H9 (cell line): ENCODE results near the gene MAGI1. TPM values are rescaled to one million over a fixed set of nuclear protein-coding genes. Genes with fewer than 3 reads are reported as not detected.

Experiments used
- DNase-seq: peaks from one replicate; pipeline ENCODE4 v3.0.0-alpha.2; 2017
- H2AFZ ChIP-seq: one replicate; pipeline ENCODE4 v1.6.1; 2013; ENCODE audit warnings: mild to moderate bottlenecking, low read length, control low read depth, moderate library complexity
- H2AK5ac ChIP-seq: 2 replicates; pipeline ENCODE4 v1.6.1; 2013; ENCODE audit warnings: low read length, control low read depth, mixed read lengths; ENCODE audit not compliant: insufficient read length
- H2BK120ac ChIP-seq: one replicate; pipeline ENCODE4 v1.6.1; 2013; ENCODE audit warnings: low read depth, mild to moderate bottlenecking, low read length, control low read depth, inconsistent platforms; ENCODE audit not compliant: poor library complexity, severe bottlenecking
- H2BK12ac ChIP-seq: 2 replicates; pipeline ENCODE4 v1.6.1; 2013; ENCODE audit warnings: low read length, control low read depth, mixed read lengths, low read depth; ENCODE audit not compliant: insufficient read length
- H2BK15ac ChIP-seq: 2 replicates; pipeline ENCODE4 v1.6.1; 2013; ENCODE audit warnings: low read depth, low read length, control low read depth
- H2BK20ac ChIP-seq: one replicate; pipeline ENCODE4 v1.6.1; 2013; ENCODE audit warnings: low read depth, mild to moderate bottlenecking, low read length, control low read depth, inconsistent platforms; ENCODE audit not compliant: poor library complexity, severe bottlenecking
- H2BK5ac ChIP-seq: 2 replicates; pipeline ENCODE4 v1.6.1; 2013; ENCODE audit warnings: low read length, control low read depth, mixed read lengths; ENCODE audit not compliant: insufficient read length
- H3K14ac ChIP-seq: 2 replicates; pipeline ENCODE4 v1.6.1; 2013; ENCODE audit warnings: low read length, control low read depth; ENCODE audit not compliant: insufficient read depth
- H3K18ac ChIP-seq: 2 replicates; pipeline ENCODE4 v1.6.1; 2013; ENCODE audit warnings: low read depth, mild to moderate bottlenecking, mixed read lengths, low read length, control low read depth; ENCODE audit not compliant: insufficient read length
- H3K23ac ChIP-seq: 2 replicates; pipeline ENCODE4 v1.6.1; 2013; ENCODE audit warnings: low read length, control low read depth, mixed read lengths, low read depth; ENCODE audit not compliant: insufficient read length
- H3K23me2 ChIP-seq: 2 replicates; pipeline ENCODE4 v1.6.1; 2013; ENCODE audit warnings: low read depth, mild to moderate bottlenecking, mixed read lengths, low read length, control low read depth; ENCODE audit not compliant: insufficient read length, poor library complexity, severe bottlenecking
- H3K27ac ChIP-seq: 2 replicates; pipeline ENCODE4 v1.5.1; 2013; ENCODE audit warnings: low read length, control low read depth, mixed read lengths, low read depth; ENCODE audit not compliant: insufficient read length
- H3K27me3 ChIP-seq: 2 replicates; pipeline ENCODE4 v1.6.1; 2013; ENCODE audit warnings: low read length, control low read depth, inconsistent platforms; ENCODE audit not compliant: insufficient read depth
- H3K4ac ChIP-seq: 2 replicates; pipeline ENCODE4 v1.6.1; 2013; ENCODE audit warnings: low read depth, mild to moderate bottlenecking, control low read depth, inconsistent platforms, low read length, moderate library complexity
- H3K4me1 ChIP-seq: 2 replicates; pipeline ENCODE4 v1.6.1; 2013; ENCODE audit warnings: low read length, control low read depth, inconsistent platforms; ENCODE audit not compliant: insufficient read depth
- H3K4me2 ChIP-seq: 2 replicates; pipeline ENCODE4 v1.6.1; 2013; ENCODE audit warnings: low read length, control low read depth, mixed read lengths; ENCODE audit not compliant: insufficient read length, insufficient read depth
- H3K56ac ChIP-seq: 2 replicates; pipeline ENCODE4 v1.6.1; 2013; ENCODE audit warnings: low read depth, mild to moderate bottlenecking, mixed read lengths, low read length, control low read depth; ENCODE audit not compliant: insufficient read length
- H3K79me1 ChIP-seq: 2 replicates; pipeline ENCODE4 v1.6.1; 2013; ENCODE audit warnings: low read depth, mild to moderate bottlenecking, moderate library complexity, low read length, control low read depth, inconsistent platforms; ENCODE audit not compliant: insufficient read depth, poor library complexity, severe bottlenecking
- H3K79me2 ChIP-seq: 2 replicates; pipeline ENCODE4 v1.6.1; 2013; ENCODE audit warnings: low read length, control low read depth, inconsistent platforms; ENCODE audit not compliant: insufficient read depth
- H3K9ac ChIP-seq: 2 replicates; pipeline ENCODE4 v1.6.1; 2013; ENCODE audit warnings: low read length, control low read depth, mixed read lengths; ENCODE audit not compliant: insufficient read length; ENCODE audit errors: extremely low read depth
- H3K9me3 ChIP-seq: one replicate; pipeline ENCODE4 v1.6.1; 2013; ENCODE audit warnings: low read depth, low read length, inconsistent platforms; ENCODE audit not compliant: control insufficient read depth
- H3T11ph ChIP-seq: one replicate; pipeline ENCODE4 v1.6.1; 2013; ENCODE audit warnings: mild to moderate bottlenecking, low read length, control low read depth, inconsistent platforms
- H4K20me1 ChIP-seq: one replicate; pipeline ENCODE4 v1.6.1; 2013; ENCODE audit not compliant: control insufficient read depth, insufficient read length, insufficient read depth
- H4K5ac ChIP-seq: 2 replicates; pipeline ENCODE4 v1.6.1; 2013; ENCODE audit warnings: low read depth, mild to moderate bottlenecking, mixed read lengths, low read length, control low read depth; ENCODE audit not compliant: insufficient read length
- H4K8ac ChIP-seq: replicated peaks from 2 replicates; pipeline ENCODE4 v1.6.1; 2013; ENCODE audit warnings: low read length, control low read depth, mixed read lengths, low read depth; ENCODE audit not compliant: insufficient read length
- H4K91ac ChIP-seq: 2 replicates; pipeline ENCODE4 v1.6.1; 2013; ENCODE audit warnings: low read depth, mild to moderate bottlenecking, moderate library complexity, mixed read lengths, low read length, control low read depth; ENCODE audit not compliant: insufficient read length
- H3K27ac Mint-ChIP-seq, 3 experiments: 2 replicates in 2 of 3; 3 replicates in 1 of 3; pipeline ENCODE4 v1.8.0; 2020 to 2021; ENCODE audit warnings: mixed read lengths in 3 of 3, mild to moderate bottlenecking in 1 of 3, moderate library complexity in 1 of 3
- H3K27me3 Mint-ChIP-seq: 2 replicates; pipeline ENCODE4 v1.8.0; 2021; ENCODE audit warnings: low read depth, mild to moderate bottlenecking, moderate library complexity, mixed read lengths
- H3K36me3 Mint-ChIP-seq, 3 experiments: 2 replicates in 2 of 3; 3 replicates in 1 of 3; pipeline ENCODE4 v1.8.0; 2020 to 2021; ENCODE audit warnings: low read depth in 3 of 3, mixed read lengths in 3 of 3; ENCODE audit not compliant: insufficient read depth in 1 of 3
- H3K4me1 Mint-ChIP-seq, 2 experiments: 2 replicates each; pipeline ENCODE4 v1.8.0; 2020; ENCODE audit warnings: mixed read lengths in 2 of 2
- H3K4me3 Mint-ChIP-seq, 2 experiments: 2 replicates in 1 of 2; 3 replicates in 1 of 2; pipeline ENCODE4 v1.8.0; 2020 to 2021; ENCODE audit warnings: mild to moderate bottlenecking in 2 of 2, mixed read lengths in 2 of 2, moderate library complexity in 1 of 2
- H3K9me3 Mint-ChIP-seq, 2 experiments: 2 replicates in 1 of 2; 3 replicates in 1 of 2; pipeline ENCODE4 v1.8.0; 2020; ENCODE audit warnings: mild to moderate bottlenecking in 2 of 2, mixed read lengths in 2 of 2, moderate library complexity in 1 of 2
- WGBS: extraction: QIAGEN DNeasy Blood & Tissue Kit; methylation state at CpG from one replicate; pipeline ENCODE4 v1.1.7; 2013; ENCODE audit warnings: missing lambda C conversion rate, low lambda C conversion rate, mixed read lengths; ENCODE audit not compliant: insufficient read length; ENCODE audit errors: extremely low coverage; 5-methylcytosine and 5-hydroxymethylcytosine counted together
- total RNA-seq: library from RNA; stranded (reverse); gene quantifications from 2 replicates; pipeline ENCODE4 v1.2.1, GENCODE V29; 2021
- TF ChIP-seq, protein P1 (sequence below): fragments of 200-600 bp; sonication (generic); conservative IDR thresholded peaks from 3 replicates; pipeline ENCODE4 v1.8.0; 2021; ENCODE audit warnings: antibody characterized with exemption, mild to moderate bottlenecking

MAGI1 gene
- total RNA-seq, 1 experiment from 2014 or later: 65.7 TPM

DNA sequence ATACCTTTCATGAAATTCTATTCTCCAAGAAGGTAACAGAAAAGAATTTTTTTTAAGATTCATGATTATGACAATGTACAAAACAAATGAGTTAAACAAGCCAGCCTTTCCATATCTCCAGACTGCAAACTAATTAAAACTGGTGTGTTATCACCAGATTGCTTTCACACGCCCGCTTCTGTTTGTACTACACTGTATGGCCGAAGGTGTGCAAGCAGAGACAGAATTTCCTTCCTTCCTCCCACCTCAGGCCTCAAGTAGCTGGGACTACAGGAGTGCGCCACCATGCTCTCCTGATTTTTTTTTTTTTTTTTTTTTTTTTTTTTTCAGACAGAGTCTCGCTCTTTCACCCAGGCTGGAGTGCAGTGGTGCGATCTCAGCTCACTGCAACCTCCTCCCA lies 400.4 kb downstream of the MAGI1 start:
- no CpG with 5 or more reads among the region's 6 CpGs for WGBS
- Histone ChIP-seq H3T11ph (no peak overlapping the region), H2BK5ac (no peak overlapping the region), H3K9me3 (no peaks in the 10 kb centered on the region), H3K79me1 (no peaks in the 10 kb centered on the region), H2AFZ (no peak overlapping the region), H3K18ac (no peak overlapping the region), H2BK15ac (no peak overlapping the region), H3K14ac (no peak overlapping the region), H2AK5ac (no peak overlapping the region), H2BK120ac (no peak overlapping the region), H2BK12ac (no peak overlapping the region), H3K56ac (no peak overlapping the region), H3K4me1 (no peaks in the 10 kb centered on the region; the same call in 1 of the 2 replicates), H3K27me3 (no peaks in the 10 kb centered on the region), H3K4me2 (no peak overlapping the region), H3K23ac (no peak overlapping the region), H4K8ac (no peak overlapping the region), H4K91ac (no peak overlapping the region), H3K27ac (no peak overlapping the region), H3K4ac (no peak overlapping the region), H4K20me1 (no peaks in the 10 kb centered on the region), H2BK20ac (no peak overlapping the region), H3K79me2 (no peaks in the 10 kb centered on the region), H4K5ac (no peak overlapping the region), H3K23me2 (no peaks in the 10 kb centered on the region), H3K9ac (no peak overlapping the region)
- no peaks in the 10 kb centered on the region for H3K9me3 Mint-ChIP-seq
- TF ChIP-seq, protein P1, sequence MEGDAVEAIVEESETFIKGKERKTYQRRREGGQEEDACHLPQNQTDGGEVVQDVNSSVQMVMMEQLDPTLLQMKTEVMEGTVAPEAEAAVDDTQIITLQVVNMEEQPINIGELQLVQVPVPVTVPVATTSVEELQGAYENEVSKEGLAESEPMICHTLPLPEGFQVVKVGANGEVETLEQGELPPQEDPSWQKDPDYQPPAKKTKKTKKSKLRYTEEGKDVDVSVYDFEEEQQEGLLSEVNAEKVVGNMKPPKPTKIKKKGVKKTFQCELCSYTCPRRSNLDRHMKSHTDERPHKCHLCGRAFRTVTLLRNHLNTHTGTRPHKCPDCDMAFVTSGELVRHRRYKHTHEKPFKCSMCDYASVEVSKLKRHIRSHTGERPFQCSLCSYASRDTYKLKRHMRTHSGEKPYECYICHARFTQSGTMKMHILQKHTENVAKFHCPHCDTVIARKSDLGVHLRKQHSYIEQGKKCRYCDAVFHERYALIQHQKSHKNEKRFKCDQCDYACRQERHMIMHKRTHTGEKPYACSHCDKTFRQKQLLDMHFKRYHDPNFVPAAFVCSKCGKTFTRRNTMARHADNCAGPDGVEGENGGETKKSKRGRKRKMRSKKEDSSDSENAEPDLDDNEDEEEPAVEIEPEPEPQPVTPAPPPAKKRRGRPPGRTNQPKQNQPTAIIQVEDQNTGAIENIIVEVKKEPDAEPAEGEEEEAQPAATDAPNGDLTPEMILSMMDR: no peak
- no peak overlapping the region for H3K4me3 Mint-ChIP-seq
- no peak overlapping the region; a peak in 1 of 7 replicates for H3K27ac Mint-ChIP-seq
- DNase-seq: no peak
- H3K4me1 Mint-ChIP-seq: peaks cover 37 to 47% of the 10 kb centered on the region in 2 experiments
- no peaks in the 10 kb centered on the region for H3K27me3 Mint-ChIP-seq
- H3K36me3 Mint-ChIP-seq: no peaks in the 10 kb centered on the region
